ENCODE measurements around the gene MACROD2.

The MACROD2 gene

GRCh38 chr20:15278041-15278440 lies 1282.7 kb downstream of the MACROD2 start:
- DNase-seq (ENCODE audit: low read depth), result no peak
- in situ Hi-C loops (cut with HindIII; ENCODE audit: low sequenced_read_pairs), result no loop called here
- TF ChIP-seq CTCF (IDR thresholded peaks at IDR 0.05; ENCODE audit: low read depth, low read length, missing control alignments), result no peak
- no peak overlapping the region for H3K4me3 ChIP-seq (ENCODE audit: low read depth, low read length)

GRCh38 chr20:15287329-15287728 lies 1292.0 kb downstream of the MACROD2 start:
- no peak for DNase-seq (ENCODE audit: low read depth)
- no peak overlapping the region for H3K4me3 ChIP-seq (ENCODE audit: low read depth, low read length)
- TF ChIP-seq CTCF (IDR thresholded peaks at IDR 0.05; ENCODE audit: low read depth, low read length, missing control alignments), result no peak
- in situ Hi-C loops (cut with HindIII; ENCODE audit: low sequenced_read_pairs), result no loop called here

GRCh38 chr20:15288106-15288505 lies 1292.8 kb downstream of the MACROD2 start:
- in situ Hi-C loops (cut with HindIII; ENCODE audit: low sequenced_read_pairs), result no loop called here
- no peak overlapping the region for H3K4me3 ChIP-seq (ENCODE audit: low read depth, low read length)
- no peak for DNase-seq (ENCODE audit: low read depth)
- TF ChIP-seq CTCF (IDR thresholded peaks at IDR 0.05; ENCODE audit: low read depth, low read length, missing control alignments), result no peak

- TF ChIP-seq CTCF (IDR thresholded peaks at IDR 0.05; ENCODE audit: low read depth, low read length, missing control alignments), result no peak
- H3K4me3 ChIP-seq (ENCODE audit: low read depth, low read length), result no peak overlapping the region
- no peak for DNase-seq (ENCODE audit: low read depth)
- in situ Hi-C loops (cut with HindIII; ENCODE audit: low sequenced_read_pairs), result no loop called here
Measured at GRCh38 chr20:15289337-15289736, 1294.0 kb downstream of the MACROD2 start.

GRCh38 chr20:15292405-15292804 lies 1297.1 kb downstream of the MACROD2 start:
- in situ Hi-C loops (cut with HindIII; ENCODE audit: low sequenced_read_pairs), result no loop called here
- TF ChIP-seq CTCF (IDR thresholded peaks at IDR 0.05; ENCODE audit: low read depth, low read length, missing control alignments), result no peak
- H3K4me3 ChIP-seq (ENCODE audit: low read depth, low read length), result no peak overlapping the region
- DNase-seq (ENCODE audit: low read depth), result no peak

- in situ Hi-C loops (cut with HindIII; ENCODE audit: low sequenced_read_pairs), result no loop called here
- no peak for TF ChIP-seq CTCF (IDR thresholded peaks at IDR 0.05; ENCODE audit: low read depth, low read length, missing control alignments)
- no peak for DNase-seq (ENCODE audit: low read depth)
- no peak overlapping the region for H3K4me3 ChIP-seq (ENCODE audit: low read depth, low read length)
Measured at GRCh38 chr20:15296422-15296821, 1301.1 kb downstream of the MACROD2 start.

All from astrocyte of the cerebellum (primary cell).